NCI-H2227 (cell line): ENCODE measurements around the gene EFHD2.
"Not testable (repeated sequence)": the region's sequence is repeated elsewhere in the genome, so short reads cannot be mapped to it uniquely, and the experiment has no call there.

ENCODE experiments used
- DNase-seq: peaks from one replicate; lab custom pipeline; 2025; ENCODE audit not compliant: unreplicated experiment; lab: John Stamatoyannopoulos, UW

Gene EFHD2

DNA sequence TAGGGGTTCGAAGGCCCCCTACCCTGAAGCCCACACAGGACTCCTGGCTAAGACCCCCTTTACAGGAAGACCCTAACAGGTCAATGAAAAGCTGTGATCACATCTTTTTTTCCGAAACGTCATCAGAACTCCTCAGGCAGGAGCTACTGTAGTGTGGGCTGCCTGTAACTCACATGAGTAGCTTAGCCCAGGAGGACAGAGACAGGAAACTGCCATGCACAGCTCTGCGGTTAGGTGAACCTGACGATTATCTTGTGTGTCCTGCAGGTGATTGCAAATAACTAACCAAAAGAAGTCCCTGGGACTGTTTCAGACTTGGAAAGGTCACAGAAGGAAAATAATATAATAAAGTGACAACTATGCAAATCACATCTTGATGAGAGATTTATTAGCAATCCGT is 62.0 kb downstream of the EFHD2 start:
- DNase-seq, result not testable (repeated sequence)

DNA sequence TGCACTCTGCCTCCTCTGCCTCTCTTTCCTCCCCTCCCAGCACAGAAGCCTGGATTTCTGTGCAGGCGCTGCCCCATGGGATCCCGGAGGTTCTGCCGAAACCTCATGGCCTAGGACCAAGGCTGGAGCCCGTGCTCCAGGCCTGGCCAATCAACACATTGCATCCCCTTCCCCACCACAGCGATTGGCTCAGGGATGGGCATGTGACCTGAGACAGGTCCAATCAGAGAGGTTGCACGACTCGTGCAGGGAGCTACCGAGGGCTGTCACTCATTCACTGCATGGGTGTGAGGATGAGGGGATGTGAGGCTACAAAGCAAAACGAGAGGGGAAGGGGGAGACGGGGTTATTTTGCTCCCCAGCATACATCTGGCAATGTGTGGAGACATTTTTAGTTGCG is 62.9 kb downstream of the EFHD2 start:
- DNase-seq, result no peak

DNA sequence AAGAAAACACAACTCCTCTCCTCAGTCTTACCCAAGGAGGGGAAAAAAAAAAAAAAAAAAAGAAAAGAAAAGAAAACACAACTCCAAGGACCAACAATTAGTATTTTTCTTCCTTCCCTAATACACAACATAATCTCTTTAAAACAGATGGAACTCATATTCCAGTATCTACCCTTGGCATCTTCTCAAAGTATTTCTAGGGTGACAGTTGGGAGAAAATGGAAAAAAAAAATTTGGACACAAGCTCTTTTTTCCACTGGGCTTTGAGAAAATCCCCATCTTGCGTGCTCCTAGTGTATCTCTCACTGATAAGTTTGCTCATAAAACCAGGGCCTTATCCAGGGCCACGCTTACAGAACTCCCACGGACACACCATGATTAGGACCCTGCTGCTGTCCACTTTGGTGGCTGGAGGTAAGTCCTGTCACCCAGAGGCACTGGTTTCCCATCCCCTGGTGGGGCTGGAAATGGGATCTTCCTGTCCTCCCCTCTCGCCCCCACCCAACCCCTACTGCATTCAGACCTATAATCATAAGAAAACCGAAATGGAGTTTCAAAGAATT is 66.1 kb downstream of the EFHD2 start, which contains the start of gene CELA2B:
Gene CELA2B (plus strand): TSS at position 353 of the 563 bp plus-strand sequence. CDS start 22 bp downstream, at position 375.
- no peak for DNase-seq

DNA sequence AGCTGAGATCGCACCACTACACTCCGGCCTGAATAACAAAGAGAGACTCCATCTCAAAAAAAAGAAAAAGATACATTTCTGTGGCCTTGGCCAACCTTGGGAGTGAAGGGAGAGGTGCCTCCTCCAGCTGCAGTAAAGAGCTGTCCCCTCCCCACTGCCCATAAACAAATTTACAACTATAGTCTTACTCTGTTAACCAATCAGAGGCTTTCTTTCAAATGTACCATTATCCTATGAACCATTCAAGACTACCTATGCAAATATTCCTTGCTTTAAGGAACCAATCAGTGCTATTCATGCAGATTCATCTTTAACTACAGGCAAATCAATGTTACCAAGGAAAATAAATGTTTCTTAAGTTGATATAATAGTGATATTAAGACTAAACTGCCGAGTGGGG is 67.2 kb downstream of the EFHD2 start:
- no peak for DNase-seq

DNA sequence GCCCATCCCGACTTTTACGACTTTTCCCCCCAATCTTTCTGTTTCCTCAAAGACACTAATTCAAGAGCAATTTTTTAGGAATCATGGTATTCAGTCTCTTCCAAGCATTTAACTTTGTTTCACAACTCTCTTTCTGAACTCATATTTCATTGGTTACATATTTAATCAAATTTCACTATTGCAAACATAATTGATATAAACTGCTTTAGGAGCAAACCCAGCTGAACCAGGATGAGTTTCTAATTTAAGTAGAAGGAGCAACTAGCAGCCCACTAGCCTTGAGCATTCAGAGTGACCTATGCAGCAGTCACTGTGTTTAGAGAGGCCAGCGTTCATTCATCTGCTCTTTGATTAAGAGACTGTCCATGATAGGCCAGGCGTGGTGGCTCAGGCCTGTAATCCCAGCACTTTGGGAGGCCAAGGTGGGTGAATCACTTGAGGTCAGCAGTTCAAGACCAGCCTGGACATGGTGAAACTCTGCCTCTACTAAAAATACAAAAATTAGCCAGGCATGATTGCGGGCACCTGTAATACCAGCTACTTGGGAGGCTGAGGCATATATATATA is 68.0 kb downstream of the EFHD2 start:
- no peak for DNase-seq
